Measurements from ENCODE around the gene ADGRB3. TPM values are rescaled to one million over a fixed set of nuclear protein-coding genes. Genes with fewer than 3 reads are reported as not detected.

ADGRB3 gene
- polyA plus RNA-seq, 1 of the 3 experiments (the other 2 are of a cell fraction) = 0.12 TPM

DNA sequence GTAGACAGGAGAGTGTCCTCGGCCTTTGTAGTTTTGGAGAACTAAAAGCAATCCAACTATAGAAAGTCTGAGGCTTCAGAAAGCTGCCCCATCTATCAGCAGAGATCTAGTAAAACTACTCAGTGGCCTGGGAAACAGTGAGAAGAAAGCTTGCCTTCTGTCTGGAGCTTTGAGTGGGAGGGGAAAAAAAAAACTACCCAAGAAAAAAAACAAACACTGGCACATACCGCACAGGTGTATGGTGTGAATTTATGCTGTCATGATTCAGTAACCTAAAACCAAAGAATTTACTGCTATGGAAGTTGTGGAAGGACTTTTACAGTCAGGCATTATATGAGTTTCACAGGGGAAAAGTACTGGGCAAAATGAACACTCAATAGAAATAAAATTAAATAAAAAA lies 280.5 kb downstream of the ADGRB3 start (continued):
- TF ChIP-seq CTCF (IDR thresholded peaks at IDR 0.05) = no peak
- TF ChIP-seq, protein P1, sequence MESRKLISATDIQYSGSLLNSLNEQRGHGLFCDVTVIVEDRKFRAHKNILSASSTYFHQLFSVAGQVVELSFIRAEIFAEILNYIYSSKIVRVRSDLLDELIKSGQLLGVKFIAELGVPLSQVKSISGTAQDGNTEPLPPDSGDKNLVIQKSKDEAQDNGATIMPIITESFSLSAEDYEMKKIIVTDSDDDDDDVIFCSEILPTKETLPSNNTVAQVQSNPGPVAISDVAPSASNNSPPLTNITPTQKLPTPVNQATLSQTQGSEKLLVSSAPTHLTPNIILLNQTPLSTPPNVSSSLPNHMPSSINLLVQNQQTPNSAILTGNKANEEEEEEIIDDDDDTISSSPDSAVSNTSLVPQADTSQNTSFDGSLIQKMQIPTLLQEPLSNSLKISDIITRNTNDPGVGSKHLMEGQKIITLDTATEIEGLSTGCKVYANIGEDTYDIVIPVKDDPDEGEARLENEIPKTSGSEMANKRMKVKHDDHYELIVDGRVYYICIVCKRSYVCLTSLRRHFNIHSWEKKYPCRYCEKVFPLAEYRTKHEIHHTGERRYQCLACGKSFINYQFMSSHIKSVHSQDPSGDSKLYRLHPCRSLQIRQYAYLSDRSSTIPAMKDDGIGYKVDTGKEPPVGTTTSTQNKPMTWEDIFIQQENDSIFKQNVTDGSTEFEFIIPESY (IDR thresholded peaks at IDR 0.05; ENCODE audit: borderline replicate concordance, low read depth) = no peak
- TF ChIP-seq TCF12 (IDR thresholded peaks at IDR 0.05) = no peak
- TF ChIP-seq FOXM1 (IDR thresholded peaks at IDR 0.05; ENCODE audit: low read depth) = no peak
- TF ChIP-seq RFX5 (IDR thresholded peaks at IDR 0.05; ENCODE audit: low read length) = no peak
- TF ChIP-seq ELF1 (IDR thresholded peaks at IDR 0.05) = no peak

- CTCF ChIA-PET = no interaction called here
- Histone ChIP-seq H3K9me2 (no peaks in the 10 kb centered on the region), H3K36me3 (replicated peaks in 1 of 2; ENCODE audit: control insufficient read depth in 1 of 2, insufficient read depth in 2 of 2, low read length in 1 of 2) (no peaks in the 10 kb centered on the region), H3K9ac (no peak overlapping the region), H3F3A (replicated peaks; ENCODE audit: insufficient read depth) (no peaks in the 10 kb centered on the region), H3K4me2 (no peak overlapping the region), H4K20me1 (ENCODE audit: insufficient read depth) (no peaks in the 10 kb centered on the region), H3K9me3 (no peaks in the 10 kb centered on the region), H3K4me3 (ENCODE audit: low read depth in 2 of 2, low read length in 1 of 2) (no peak overlapping the region), H3K79me2 (ENCODE audit: insufficient read depth) (no peaks in the 10 kb centered on the region), H3K27me3 (ENCODE audit: insufficient read depth) (no peaks in the 10 kb centered on the region), H2AFZ (ENCODE audit: low read depth) (no peak overlapping the region), H3K4me1 (ENCODE audit: control insufficient read depth in 1 of 2, insufficient read depth in 2 of 2, low read depth in 1 of 2, low read length in 1 of 2) (no peaks in the 10 kb centered on the region), H3K27ac (ENCODE audit: low read depth in 2 of 2, low read length in 1 of 2) (no peak overlapping the region)
- POLR2A ChIA-PET = no interaction called here
- no peak for DNase-seq
- 66% methylated on average over 3 of the region's 3 CpGs for WGBS (ENCODE audit: low lambda C conversion rate)
- TF ChIP-seq POLR2AphosphoS5 (IDR thresholded peaks at IDR 0.05; ENCODE audit: low read depth, low read length) (no peak), RFX5 (IDR thresholded peaks at IDR 0.05; ENCODE audit: low read length) (no peak), FOSL2 (IDR thresholded peaks at IDR 0.05; ENCODE audit: borderline replicate concordance, low read depth) (no peak), TAF1 (IDR thresholded peaks at IDR 0.05; ENCODE audit: borderline replicate concordance, low read depth, low read length) (no peak), CTCF (IDR thresholded peaks at IDR 0.05) (no peak), NFIC (IDR thresholded peaks at IDR 0.05; ENCODE audit: borderline replicate concordance) (no peak), NRF1 (IDR thresholded peaks at IDR 0.05; ENCODE audit: low read depth, low read length) (no peak), MEF2A (IDR thresholded peaks at IDR 0.05; ENCODE audit: borderline replicate concordance, low read depth) (no peak), RAD21 (IDR thresholded peaks at IDR 0.05; ENCODE audit: low read length) (no peak), EP300 (IDR thresholded peaks at IDR 0.05; ENCODE audit: borderline replicate concordance in 1 of 2, low read depth in 1 of 2, low read length in 1 of 2) (no peak), MXI1 (IDR thresholded peaks at IDR 0.05; ENCODE audit: low read depth, low read length) (no peak), CHD2 (IDR thresholded peaks at IDR 0.05; ENCODE audit: low read length, partially characterized antibody) (no peak), IRF3 (IDR thresholded peaks at IDR 0.05; ENCODE audit: low read depth, low read length) (no peak), RXRA (IDR thresholded peaks at IDR 0.05; ENCODE audit: borderline replicate concordance, low read depth) (no peak), ELF1 (IDR thresholded peaks at IDR 0.05) (no peak)
- TF ChIP-seq, protein P2, sequence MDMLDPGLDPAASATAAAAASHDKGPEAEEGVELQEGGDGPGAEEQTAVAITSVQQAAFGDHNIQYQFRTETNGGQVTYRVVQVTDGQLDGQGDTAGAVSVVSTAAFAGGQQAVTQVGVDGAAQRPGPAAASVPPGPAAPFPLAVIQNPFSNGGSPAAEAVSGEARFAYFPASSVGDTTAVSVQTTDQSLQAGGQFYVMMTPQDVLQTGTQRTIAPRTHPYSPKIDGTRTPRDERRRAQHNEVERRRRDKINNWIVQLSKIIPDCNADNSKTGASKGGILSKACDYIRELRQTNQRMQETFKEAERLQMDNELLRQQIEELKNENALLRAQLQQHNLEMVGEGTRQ (IDR thresholded peaks at IDR 0.05; ENCODE audit: borderline replicate concordance, low read depth, low read length) = no peak
- TF ChIP-seq, protein P3, sequence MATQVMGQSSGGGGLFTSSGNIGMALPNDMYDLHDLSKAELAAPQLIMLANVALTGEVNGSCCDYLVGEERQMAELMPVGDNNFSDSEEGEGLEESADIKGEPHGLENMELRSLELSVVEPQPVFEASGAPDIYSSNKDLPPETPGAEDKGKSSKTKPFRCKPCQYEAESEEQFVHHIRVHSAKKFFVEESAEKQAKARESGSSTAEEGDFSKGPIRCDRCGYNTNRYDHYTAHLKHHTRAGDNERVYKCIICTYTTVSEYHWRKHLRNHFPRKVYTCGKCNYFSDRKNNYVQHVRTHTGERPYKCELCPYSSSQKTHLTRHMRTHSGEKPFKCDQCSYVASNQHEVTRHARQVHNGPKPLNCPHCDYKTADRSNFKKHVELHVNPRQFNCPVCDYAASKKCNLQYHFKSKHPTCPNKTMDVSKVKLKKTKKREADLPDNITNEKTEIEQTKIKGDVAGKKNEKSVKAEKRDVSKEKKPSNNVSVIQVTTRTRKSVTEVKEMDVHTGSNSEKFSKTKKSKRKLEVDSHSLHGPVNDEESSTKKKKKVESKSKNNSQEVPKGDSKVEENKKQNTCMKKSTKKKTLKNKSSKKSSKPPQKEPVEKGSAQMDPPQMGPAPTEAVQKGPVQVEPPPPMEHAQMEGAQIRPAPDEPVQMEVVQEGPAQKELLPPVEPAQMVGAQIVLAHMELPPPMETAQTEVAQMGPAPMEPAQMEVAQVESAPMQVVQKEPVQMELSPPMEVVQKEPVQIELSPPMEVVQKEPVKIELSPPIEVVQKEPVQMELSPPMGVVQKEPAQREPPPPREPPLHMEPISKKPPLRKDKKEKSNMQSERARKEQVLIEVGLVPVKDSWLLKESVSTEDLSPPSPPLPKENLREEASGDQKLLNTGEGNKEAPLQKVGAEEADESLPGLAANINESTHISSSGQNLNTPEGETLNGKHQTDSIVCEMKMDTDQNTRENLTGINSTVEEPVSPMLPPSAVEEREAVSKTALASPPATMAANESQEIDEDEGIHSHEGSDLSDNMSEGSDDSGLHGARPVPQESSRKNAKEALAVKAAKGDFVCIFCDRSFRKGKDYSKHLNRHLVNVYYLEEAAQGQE (IDR thresholded peaks at IDR 0.05; ENCODE audit: low read depth, low read length) = no peak
Observed at GRCh38 chr6:68919537-68919936, 284.5 kb downstream of the ADGRB3 start.
